Measurements from ENCODE around the gene GNB1L. TPM values are rescaled to one million over a fixed set of nuclear protein-coding genes. Genes with fewer than 3 reads are reported as not detected.

The GNB1L gene
- total RNA-seq, 1 experiment from 2014 or later = 9.6 TPM

DNA sequence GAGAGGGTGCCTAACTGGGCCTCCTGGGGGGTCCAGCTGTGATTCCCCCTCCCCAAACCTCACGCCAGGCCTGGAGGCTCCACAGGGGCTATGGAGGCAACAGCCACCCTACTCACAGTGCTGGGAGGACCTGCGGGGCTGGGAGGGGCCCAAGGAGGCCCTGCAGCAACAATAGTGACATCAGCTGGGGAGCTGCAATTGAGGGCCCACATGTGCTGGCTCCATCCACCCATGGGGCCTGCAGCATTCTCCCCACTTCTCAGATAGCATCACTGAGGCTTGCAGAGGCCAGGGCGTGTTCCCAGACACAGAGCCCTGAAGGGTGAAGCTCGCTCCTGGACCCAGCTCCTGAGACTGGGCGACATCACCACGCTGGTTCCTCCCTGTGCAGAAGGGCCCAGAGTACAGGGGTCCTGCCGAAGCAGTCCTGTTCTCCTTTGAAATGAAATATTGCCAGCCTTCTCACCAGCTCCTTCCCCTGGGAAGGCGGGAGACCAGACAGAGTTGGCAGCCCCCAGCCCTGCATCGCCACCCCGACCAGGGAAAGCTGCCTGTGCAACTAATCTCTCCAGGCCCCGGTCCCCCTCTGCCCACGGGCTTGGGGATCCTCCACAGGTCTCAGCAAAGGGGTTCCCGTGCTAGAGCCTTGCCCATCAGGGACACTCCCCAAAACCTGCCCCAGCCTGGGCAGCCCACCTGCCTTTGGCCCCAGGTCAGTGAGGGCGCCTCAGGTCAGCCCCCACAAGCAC, 103.0 kb downstream of the GNB1L start:
- no peak for DNase-seq (ENCODE audit: low spot score)

DNA sequence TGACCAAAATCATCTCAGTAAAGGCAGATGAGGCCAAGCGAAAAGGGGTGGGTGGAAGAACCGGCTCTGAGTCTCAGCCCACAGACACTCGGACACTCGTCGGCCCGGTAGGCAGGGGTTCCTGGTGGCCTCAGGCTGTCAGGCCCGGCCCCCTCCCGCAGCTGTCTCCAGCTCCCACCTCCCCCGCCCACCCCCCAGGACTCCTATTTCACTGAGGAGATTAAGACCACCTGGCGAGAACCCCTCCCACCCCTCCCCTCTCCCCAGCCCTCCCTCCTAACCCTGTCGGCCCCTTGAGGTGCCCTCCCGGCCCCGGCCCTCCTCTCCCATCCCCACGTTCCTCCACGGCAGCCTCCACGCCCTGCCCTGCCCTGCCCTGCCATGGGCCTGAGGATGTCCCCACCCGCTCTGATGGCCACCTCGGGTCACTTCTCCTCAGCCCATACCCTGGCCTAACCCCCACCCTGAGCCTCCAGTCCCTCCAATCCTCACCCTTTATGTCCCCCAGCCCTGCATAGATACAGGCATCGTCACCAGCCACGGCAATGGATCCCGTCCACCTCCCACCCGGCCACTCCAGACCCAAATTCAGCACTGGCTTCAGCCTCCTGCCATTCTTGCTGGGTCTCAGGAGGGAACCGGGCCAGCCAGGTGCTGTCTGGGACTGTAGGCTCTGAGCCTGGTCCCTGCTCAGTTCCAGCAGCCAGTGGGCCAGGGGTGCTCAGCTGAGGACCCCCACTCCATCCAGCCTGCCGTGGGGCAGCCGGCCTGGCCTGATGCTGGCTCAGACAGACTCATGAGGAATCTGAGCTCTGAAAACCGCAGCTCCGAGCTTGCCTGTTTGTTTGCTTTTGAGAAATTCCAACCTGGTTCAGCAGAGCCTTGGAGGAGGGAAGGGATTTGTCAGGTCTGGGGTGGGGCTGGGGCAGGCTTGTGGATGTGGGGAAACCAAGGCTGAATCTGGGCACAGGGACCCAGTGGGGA, 103.9 kb downstream of the GNB1L start:
- peak; percentile 27 for DNase-seq (ENCODE audit: low spot score)

GRCh38 chr22:19749876-19750275, 104.8 kb downstream of the GNB1L start:
- DNase-seq (ENCODE audit: low spot score) = no peak

DNA sequence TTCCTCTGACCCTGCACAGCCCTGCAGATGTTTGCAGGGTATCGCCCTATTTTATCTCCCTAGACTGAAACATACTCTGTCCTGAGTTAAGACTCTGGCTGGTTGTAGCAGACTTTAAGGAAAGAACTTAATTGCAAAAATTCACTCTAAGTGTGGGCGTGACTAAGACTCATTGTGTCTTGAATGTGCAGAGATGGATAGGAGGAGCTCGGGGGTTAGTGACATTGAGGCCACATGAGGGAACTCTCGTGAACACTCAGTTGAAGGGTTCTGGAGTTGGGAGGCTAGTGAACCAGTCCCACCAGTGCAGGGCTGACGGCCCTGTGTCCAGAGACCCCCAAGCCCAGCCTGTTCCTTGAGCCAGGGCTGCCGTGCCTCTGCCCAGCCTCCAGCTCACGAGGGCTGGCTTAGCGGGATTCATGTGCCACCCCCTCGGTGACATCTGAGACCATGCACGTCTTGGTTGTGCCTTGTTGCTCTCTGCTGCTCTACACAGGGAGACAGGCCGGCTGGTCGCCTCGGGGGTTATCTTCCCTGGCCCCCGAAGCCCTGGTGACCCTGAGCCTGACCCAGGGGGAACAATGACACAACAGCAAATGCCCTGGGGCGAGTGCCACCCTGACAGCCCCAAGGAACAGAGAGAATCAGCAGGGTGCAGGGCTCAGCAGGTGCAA, 105.5 kb downstream of the GNB1L start:
- no peak for DNase-seq (ENCODE audit: low spot score)

DNA sequence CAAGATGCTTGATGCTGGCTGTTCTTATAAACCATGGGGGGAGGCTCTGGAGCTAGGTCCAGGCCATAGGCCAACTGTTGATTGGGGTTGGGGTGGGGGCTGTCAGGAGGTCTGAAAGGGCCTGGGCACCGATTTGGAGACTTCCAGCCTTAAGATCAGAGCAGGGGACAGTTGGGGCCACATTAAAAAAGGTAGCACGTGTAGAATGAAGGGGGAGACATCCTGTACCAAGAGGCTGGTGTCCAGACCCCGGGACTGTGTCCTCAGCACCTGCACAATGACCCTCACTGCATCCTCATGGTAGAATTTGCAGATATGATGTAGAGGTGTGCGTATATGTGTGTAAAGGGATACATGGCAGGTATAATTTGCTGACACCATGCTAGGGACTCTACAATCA, 106.5 kb downstream of the GNB1L start:
- no peak for DNase-seq (ENCODE audit: low spot score)

DNA sequence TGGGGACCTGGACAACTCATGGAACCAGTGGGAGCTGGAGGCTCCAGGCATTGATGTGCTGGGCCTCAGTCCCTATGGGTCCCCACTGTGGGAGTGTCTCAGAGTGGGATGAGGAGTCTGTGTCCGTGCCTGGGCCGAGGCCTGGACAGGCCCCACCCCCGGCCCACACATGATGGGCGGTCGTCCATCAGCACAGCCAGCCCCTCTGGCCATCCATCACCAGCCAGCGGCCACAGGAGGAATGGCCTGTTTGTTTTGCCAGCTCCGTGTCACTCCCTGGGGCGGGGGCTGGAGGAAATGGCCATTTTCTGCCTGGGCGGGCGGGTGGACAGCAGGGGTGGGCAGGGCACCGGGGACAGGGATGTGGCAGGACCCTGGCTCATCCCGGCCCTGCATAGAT, 107.1 kb downstream of the GNB1L start:
- no peak for DNase-seq (ENCODE audit: low spot score)

- DNase-seq (ENCODE audit: low spot score) = no peak
Measured at GRCh38 chr22:19746726-19747125, 107.9 kb downstream of the GNB1L start.

DNA sequence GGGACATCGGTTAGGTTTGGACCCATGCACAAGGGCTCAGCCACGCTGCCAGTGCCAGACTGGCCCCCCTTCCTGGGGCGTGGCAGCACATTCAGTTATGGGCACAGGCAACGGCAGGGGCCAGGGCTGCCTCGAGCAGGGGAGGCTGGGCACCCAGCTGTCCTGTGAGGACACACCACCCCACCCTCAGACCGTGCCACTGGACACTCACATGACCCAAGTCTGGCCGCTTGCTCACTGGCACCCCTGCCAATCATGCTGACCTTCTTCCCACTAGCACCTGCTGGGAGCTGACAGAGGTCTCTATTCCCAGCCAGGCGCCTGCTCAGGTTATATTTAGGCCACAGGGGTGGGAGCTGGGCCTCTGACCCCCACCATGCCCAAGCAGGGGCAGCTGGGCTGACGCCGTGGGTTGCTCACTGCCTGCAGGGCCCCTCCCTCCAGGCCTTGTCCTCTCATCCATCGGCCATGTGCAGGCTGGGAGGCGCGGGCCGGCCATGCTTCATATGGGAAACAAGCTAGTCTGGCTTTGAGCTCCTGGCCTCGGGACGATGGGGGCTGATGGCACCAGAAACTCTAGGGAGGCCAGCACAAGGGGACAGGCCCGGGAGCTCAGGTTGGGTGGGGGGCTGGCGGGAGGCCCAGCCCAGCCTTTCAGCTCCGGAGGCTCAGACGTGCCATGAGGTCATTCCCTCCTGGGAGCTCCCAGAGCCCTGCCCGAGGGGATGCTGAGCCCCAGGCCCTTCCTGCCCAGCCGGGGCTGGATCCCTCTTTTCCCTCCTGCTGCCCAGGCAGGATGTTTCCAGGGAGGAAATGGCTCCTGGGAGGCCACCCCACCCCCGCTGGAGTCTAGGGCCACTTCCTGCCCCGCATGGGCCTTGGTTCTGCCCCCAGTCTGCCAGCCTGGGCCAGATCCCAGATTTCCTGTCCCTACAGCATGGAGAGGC, 109.2 kb downstream of the GNB1L start:
- peak; percentile 42 for DNase-seq (ENCODE audit: low spot score)

DNA sequence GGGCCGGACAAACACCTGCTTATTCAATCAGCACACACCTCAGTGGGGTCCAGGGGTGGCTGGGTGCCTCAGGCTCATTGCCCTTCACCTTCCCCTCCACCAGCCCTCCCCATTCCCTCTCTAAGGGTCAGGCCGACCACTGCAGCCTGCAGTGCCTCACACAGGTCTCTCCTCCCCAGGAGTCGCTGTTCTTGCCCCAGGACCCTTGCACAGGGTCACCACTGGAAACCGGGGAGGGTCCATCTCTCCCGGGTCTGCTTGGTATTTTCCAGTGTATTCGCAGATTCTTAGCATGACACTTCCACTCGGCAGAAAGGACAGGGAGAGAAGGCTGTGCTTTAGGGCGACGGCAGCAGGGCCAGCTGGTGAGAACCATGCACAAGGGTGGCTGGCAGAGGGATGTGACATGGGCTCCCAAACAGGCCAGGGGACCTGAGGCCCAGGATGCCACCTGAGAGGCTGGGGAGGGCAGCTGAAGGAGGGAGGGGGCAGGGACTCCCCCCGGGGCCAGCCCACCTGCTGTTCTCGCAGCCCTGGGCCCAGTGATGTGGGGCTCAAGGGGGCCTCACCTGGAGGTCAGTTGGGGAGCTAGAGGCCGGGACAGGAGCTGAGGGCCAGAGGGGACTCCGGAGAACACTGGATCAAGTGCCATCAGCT, 110.2 kb downstream of the GNB1L start:
- DNase-seq (ENCODE audit: low spot score) = no peak

GRCh38 chr22:19743651-19744050, 111.0 kb downstream of the GNB1L start:
- no peak for DNase-seq (ENCODE audit: low spot score)

- no peak for DNase-seq (ENCODE audit: low spot score)
Measured at GRCh38 chr22:19743081-19743480, 111.6 kb downstream of the GNB1L start.

GRCh38 chr22:19742160-19743066, 112.3 kb downstream of the GNB1L start:
- DNase-seq (ENCODE audit: low spot score) = no peak

- DNase-seq (ENCODE audit: low spot score) = no peak
Measured at GRCh38 chr22:19741053-19741452, 113.6 kb downstream of the GNB1L start.

DNA sequence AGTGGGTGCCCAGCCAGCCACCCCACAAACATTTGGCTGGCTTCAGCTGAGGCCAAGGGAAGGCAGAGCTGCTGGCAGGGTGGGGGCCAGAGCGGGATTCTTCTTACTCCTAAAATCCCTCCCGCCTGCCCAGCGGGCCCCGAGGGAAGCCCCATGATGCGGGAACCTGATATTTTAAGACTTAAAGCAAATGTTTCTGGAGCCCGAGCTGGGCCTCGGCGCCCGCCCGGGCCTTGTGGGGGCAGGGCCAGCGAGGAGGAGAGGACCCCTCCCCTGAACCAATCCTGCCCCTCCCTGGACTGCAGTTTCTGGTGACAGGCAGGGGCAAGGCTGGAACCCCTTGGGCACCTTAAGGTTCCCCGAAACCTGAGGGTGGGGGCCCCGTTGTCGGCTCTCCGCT, 114.1 kb downstream of the GNB1L start:
- DNase-seq (ENCODE audit: low spot score) = no peak

DNA sequence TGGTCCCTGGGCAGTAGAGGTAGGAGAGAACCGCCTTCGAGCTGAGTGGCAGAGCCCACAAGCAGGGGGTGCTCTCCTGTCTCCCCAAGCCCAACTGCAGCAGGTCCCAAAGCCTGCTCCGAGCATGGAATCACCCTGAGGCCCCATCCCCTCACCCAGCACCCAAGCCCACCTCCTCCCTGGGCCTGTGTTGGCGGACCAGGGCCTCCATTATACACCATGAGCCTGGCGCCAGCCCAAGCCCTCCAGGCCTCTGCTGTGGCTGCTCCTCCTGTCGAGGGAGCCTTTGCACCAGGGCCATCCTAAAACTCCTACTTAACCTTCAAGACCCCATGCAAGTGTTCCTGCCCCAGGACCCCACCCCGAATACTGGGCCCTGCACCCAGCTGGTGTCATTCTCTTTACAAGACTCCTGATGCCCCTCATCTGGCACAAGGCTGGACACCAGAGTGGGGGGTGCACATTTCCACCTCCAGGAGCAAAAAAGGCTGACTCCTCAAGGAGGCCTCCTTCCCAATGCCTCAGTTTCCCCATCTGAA, 114.7 kb downstream of the GNB1L start:
- DNase-seq (ENCODE audit: low spot score) = no peak

DNA sequence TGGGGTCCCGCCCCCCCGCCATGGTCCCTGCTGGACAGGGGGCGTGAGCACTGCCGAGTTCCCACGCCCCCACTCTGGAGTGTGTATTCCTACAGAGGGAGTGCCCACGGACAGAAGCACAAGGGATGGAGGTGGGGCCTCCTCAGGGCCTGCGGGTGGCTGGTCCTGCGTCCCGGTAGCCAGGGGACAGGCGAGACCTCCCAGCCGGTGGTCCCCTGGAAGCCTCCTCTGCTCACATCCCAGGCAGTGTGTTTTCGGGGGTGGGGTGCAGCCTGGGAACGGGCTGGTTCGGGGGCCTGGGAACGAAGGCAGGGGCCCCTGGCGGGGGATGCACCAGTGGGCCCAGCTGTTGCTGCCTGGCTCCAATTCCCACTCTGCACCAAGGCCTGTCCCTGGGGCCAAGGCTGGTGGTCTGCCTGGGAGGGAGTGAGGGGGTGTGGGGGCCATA, 115.2 kb downstream of the GNB1L start:
- DNase-seq (ENCODE audit: low spot score) = no peak

- DNase-seq (ENCODE audit: low spot score) = no peak
Measured at GRCh38 chr22:19738664-19739447, 115.8 kb downstream of the GNB1L start.

Data from A172 (cell line).